Muscle of back (tissue), 11 donors: ENCODE measurements around the gene ACAP3. TPM values are rescaled to one million over a fixed set of nuclear protein-coding genes. Genes with fewer than 3 reads are reported as not detected.

ENCODE experiments used
- DNase-seq, 3 donors: peaks; one replicate each; pipeline versions ENCODE4 v3.0.0 to v3.0.0-alpha.2; 2013
- polyA plus RNA-seq, 10 donors: library from polyadenylated mRNA; unstranded; fragments of 120-200 nt; gene quantifications; one replicate each; pipeline ENCODE4 v1.2.1, GENCODE V29; 2013; ENCODE audit not compliant: insufficient read length in 10 of 10

The ACAP3 gene
- polyA plus RNA-seq, 10 donors, result 23.6 to 57.8 (median 40.0) TPM

- no peak for DNase-seq
Measured at GRCh38 chr1:1315435-1315954, 7.8 kb upstream of the ACAP3 start.

GRCh38 chr1:1314678-1315335, 7.1 kb upstream of the ACAP3 start:
- no peak for DNase-seq

DNA sequence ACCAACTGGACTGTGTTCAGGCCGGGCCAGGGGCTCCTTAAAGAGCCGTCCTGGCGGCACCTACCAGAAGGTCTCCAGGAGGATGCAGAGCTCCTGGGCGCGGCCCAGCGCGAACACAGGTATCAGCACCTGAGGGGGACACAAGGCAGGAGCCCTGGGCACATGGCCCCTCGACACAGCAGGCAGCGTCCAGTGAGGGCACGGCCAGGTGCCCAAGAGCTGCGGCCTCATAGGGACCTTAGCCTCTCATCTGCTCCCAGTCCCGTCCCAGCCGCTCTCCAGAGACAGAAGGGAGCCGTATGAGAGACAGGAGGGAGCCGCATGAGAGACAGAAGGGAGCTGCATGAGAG, 6.5 kb upstream of the ACAP3 start:
- DNase-seq, result no peak

GRCh38 chr1:1313500-1314236, 5.9 kb upstream of the ACAP3 start:
- DNase-seq, result no peak

DNA sequence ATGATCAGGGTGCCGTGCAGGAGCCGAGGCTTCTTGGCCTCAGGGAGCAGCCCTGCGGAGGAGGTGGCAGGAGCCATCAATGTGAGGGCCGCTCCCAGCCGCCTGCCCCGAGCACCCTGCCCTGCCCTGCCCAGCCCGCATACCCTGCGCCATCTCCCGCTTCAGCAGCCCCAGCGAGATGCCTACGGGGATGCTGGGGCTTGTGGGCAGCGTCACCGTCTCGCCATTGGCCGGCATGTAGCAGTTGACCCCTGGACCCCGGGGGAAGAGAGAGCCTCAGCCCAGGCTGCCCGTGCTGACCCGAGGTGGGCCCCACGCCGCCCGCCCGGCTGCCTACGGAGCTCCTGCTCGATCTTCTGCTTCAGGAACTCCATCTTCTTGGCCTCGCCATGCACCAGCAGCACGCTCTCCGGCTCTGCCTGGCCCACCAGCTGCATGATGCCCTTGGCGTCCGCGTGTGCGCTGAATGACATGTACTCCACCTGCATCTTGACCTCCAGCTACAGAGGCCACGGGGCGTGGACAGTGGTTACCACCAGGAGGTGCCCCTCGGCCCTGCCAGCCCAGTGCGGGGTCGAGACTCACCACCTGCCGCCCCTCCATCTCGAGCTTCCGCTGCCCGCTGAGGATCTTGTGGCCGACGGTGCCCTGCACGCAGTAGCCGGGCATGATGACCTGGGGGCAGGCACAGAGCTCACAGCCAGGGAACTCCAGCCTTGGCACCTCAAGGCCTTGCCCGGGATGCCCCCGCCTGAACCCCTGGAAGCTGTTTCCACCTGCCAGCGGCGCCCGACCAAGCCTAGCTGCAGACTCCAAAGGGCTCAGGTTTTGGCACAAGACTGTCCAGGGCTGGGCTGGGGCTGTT, 5.0 kb upstream of the ACAP3 start:
- no peak for DNase-seq

- no peak for DNase-seq
Measured at GRCh38 chr1:1311107-1312104, 3.7 kb upstream of the ACAP3 start.

- DNase-seq, result no peak
Measured at GRCh38 chr1:1310476-1311053, 2.8 kb upstream of the ACAP3 start.

DNA sequence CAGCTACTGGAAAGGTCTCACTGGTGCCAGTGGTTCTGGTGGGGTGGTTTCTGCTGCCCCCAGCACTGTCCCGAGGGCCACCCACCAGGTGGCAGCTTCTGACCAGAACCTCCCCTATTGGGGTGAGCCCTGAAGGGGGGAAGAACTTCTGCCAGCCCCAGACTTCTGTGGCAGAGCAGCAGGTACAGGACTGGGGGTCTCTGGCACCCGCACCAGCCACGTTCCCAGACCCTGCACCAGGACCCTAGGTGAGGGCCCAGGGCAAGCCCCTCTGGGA, 2.3 kb upstream of the ACAP3 start:
- no peak for DNase-seq

GRCh38 chr1:1309251-1310108, 1.8 kb upstream of the ACAP3 start:
- peak in 1 of 3 donors; percentile 38 for DNase-seq

DNA sequence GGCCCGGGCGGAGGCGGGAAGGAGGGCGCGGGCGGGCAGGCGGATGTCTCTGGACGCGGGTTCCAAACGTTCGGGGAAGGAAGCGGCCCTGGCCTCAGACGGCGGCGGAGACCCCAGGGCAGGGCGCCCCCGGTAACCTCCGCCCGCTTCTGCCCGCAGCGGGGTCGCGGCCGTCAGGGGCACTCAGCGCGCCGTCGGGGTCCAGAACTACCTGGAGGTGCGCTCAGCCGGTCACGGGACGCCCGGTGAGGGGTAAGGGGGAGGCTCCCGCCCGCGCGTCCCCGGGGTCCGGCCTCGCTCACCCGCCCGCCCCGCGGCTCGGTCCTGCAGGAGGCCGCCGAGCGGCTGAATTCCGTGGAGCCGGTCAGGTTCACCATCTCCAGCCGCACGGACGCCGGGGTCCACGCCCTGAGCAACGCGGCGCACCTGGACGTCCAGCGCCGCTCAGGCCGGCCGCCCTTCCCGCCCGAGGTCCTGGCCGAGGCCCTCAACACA, 1.1 kb upstream of the ACAP3 start:
- no peak for DNase-seq

- peak in 1 of 3 donors; percentile 58 for DNase-seq
Measured at GRCh38 chr1:1307261-1307922, 338 bp downstream of the ACAP3 start.

- DNase-seq, result peak in 1 of 3 donors; percentile 51
Measured at GRCh38 chr1:1306661-1307260, 969 bp downstream of the ACAP3 start.

DNA sequence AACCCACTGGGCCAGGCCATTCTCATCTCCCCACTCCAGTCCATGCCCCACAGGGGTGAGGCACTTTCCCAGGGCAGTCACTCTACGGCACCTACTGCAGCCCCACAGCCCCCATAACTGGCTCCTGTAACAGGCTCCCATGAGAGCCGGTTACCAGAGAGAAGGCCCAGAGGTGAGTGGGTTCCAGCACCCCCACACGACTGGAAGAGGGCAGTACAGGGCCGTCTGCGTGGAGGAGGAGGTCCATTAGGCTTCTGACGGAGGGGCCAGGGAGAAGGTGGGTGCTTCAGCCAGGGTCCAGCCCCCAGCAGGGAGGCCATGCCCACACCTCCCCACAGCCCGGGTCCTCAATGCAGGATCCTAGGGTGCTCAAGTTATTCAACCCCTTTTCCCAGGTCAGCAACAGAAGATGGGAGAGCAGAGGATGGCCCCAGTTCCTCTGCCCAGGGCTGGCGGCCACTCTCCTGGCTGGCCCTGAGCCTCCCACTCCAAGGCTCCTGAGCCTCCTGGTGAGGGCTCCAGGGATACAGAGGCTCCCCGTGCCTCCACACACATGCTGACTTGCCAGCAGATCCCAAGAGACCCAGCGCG, 1.6 kb downstream of the ACAP3 start:
- no peak for DNase-seq

DNA sequence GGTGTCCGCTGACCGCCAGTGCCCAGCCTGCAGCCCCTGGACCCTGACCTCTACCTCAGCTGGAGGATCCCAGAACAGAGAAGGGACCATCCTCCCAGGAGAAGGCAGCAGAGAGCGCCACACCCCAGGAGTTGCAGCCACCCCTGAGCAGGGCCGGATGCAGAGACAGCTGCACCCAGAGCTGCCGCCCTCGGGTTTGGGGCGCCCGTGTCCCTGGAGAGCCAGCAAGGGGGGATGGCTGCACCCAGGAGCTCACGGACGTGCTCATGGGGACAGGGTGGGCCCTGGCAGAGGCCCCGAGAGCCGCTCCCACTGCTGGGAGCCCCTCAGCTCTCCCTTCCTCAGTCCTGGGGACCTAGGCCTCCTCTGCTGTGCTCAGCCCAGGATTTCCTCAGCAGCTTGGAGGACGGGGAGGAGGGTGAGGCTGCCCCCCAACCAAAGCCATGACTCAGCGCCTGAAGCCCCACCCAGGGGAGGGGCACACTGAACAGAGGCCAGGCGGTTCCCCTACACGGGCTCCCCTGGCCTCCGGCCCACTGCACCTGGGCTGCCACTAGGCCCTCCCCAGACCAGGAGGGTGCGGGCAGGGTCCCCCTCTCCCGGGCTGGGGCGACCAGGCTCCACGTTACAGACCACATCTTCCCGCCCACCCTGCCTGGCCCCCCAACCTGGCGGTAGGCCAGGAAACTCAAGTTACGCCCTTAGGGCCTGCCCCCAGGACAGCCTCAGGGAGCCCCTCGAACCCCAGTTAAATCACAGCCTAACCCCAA, 2.2 kb downstream of the ACAP3 start:
- peak; percentile 62 to 84 (median 64) for DNase-seq

DNA sequence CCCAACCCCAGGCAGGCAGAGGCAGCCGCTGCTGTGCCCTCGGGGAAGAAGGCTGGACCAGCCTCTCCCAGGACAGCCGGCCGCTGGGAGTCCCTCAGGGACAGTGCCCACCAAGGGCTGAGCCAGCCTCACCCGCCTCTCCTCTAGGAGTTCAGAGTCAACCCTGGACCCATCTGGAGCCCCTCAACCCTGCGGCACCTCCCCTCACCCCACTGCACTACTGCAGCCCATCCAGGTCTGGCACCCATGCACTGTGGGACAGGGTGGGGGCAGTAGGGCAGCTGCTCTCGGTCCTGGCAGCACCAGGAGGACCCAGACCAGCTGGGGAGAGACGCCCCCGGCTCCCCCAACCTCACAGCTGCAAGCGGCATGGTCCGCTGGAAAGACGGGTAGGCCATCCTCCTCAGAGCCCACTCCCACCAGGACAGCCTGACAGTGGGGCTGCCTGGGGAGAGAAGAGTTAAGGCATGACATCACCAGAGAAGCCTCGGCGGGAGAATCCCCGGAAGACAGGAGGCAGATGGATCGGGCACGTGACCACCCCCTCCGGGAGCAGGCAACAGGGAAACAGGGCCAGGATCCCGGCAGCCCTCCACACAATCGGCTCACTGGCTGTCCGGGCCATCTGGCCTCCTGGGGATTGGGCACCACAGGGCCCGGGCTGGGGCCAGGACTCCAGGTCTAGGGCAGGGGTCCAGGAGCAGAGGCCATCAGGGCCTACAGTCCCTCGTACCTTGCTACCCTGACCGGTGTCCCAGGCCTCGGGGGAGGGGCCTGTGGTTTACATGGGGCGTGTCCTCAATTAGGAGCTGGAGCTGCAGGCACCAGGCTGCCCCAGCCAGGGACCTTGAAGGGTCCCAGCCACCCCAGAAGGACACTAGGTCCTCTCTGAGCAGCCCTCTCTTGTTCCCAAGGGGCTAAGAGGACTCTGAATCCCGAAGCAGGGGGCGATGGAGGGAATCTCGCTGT, 3.1 kb downstream of the ACAP3 start:
- DNase-seq, result peak; percentile 57 to 79 (median 69)

DNA sequence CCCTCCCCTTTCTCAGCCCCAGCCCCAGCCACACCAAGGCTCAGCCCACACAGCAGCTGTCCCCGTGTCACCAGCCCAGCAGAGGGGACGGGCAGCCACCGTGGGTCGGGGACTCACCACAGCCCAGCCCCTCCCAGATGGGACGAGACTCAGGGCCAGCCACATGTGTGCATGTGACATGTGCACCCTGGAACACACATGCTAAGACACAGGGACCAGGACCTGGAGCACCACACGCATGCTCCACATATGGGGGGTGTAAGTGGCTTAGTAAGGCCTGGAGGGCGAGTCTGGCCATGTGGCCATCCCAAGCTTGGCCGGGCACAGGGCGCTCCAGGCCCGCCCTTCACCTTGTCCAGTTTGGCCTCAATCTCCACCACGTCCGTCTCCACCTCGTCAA, 4.0 kb downstream of the ACAP3 start:
- DNase-seq, result no peak
